ENCODE results near the gene C5.

Gene C5

GRCh38 chr9:120923620-120924328 is 126.3 kb downstream of the C5 start:
- DNase-seq = no peak

GRCh38 chr9:120922404-120923195 is 127.5 kb downstream of the C5 start:
- DNase-seq = no peak

DNA sequence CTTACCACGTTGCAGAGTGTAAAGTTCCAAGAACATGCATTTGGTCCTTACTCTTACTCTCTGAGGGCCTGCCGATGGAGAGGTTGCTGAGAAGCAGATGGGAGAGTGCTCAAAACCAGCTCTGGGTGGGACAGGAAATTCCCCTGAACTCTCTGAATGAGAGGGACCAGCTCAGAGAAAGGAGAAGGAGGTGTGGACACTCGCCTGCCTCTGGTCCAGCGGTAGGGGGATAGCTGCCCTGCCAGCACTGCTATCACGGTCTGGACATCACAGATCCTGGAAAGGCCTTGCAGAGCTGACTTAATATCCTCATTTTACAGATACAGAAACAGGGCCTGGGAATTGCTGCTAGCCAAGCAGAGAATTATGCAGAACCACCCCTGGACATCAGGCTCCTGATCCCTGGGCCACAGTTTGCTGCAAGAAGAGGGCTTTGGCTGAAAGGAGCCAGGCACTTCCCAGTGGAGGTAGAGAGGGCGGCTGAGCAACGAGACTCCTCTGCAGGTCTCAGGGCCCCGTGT is 128.4 kb downstream of the C5 start:
- DNase-seq = no peak

GRCh38 chr9:120920806-120921178 is 129.3 kb downstream of the C5 start:
- DNase-seq = no peak

- DNase-seq = no peak
These were observed 130.0 kb downstream of the C5 start for GRCh38 chr9:120919843-120920805.

- no peak for DNase-seq
These were observed 130.9 kb downstream of the C5 start for GRCh38 chr9:120918931-120919842.

DNA sequence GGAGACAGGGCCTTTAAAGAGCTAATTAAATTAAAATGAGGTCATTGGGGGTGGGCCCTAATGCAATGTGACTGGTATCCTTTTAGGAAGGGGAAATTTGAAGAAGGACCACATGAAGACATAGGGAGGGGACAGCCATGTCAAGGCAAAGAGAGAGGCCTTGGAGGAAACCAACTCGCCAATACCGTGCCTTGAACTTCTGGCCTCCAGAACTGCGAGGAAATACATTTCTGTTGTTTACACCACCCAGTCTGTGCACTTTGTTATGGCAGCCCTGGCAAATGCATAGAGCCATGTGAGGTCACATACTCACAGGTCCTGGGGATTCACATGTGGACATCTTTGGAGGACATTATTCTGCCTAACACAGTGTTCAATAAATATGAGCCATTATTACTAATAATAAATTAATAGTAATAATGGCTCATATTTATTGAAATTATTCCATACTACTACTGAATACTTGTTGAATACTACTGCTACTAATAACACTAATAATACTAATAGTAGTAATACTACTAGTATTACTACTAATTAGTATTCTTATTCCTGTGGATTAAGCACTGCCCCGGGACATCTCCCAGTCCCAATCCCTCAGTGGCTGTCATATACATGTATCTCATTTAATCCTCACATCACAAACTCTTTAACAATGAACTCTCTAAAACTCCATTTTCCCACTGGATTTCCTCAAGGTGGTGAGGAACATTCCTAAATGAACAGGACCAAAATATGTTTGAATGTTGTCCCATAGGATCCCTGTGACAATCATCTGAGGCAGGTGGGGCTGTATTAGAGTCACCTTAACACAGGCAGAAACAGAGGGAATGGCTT is 131.9 kb downstream of the C5 start:
- no peak for DNase-seq

DNA sequence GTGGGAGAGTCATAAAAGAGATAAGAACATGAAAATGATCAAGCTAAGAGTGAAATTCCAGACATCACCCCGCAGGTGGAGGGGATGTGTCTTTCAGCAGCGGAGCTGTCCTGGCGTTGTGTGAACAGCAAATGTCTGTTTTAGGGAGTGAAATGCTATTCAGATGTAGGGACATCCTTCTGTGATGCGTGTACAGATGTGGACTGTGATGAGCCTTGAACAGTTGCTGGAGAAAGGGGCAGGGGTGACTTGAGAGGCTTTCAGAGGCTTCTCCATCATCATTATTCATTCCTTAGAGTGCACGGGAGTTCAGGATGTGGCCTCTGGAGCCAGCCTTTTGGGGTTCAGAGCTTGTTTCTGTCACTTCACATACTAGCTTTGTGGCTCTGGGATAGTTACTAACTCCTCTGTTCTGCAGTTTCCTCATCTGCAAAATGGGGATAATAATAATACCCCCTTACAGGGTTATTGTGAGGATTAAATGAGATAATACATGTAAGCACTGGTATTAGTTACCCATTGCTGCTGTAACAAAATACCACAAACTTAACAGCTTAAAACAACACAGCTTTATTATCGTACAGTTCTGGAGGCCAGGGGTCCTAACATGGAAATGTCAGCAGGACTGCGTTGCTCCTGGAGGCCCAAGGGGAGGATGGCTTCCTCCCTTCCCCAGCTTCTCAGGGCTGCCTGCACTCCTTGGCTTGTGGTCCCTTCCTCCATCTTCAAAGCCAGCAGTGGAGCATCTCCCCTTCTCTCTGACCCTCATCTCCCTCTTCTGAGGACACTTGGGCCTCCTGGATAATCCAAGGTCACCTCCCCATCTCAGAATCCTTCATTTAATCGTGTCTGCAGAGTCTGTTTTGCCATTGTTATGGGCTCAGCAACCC is 132.8 kb downstream of the C5 start:
- no peak for DNase-seq

GRCh38 chr9:120916588-120916987 is 133.5 kb downstream of the C5 start:
- DNase-seq = no peak

- DNase-seq = no peak
These were observed 134.1 kb downstream of the C5 start for GRCh38 chr9:120915854-120916470.

- DNase-seq = no peak
These were observed 135.1 kb downstream of the C5 start for GRCh38 chr9:120914953-120915352.

DNA sequence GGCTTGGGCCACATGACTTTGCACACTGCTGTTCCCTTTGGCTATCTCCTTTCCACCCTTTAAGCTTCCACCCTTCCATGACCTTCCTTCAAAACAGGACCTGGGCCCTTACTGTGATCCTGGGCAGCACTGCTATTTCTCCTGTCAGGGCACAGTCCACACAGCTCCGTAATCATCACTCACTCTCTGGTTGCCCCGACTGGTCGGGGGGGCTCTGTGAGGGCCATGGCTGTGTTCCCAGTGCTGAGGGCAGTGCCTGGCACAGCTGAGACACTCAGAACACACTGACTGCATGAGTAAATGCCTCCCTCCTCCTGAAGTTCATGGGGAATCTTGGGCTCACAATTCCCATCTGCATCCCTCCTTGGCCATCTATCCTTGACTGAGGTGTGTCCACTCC is 135.7 kb downstream of the C5 start:
- no peak for DNase-seq

DNA sequence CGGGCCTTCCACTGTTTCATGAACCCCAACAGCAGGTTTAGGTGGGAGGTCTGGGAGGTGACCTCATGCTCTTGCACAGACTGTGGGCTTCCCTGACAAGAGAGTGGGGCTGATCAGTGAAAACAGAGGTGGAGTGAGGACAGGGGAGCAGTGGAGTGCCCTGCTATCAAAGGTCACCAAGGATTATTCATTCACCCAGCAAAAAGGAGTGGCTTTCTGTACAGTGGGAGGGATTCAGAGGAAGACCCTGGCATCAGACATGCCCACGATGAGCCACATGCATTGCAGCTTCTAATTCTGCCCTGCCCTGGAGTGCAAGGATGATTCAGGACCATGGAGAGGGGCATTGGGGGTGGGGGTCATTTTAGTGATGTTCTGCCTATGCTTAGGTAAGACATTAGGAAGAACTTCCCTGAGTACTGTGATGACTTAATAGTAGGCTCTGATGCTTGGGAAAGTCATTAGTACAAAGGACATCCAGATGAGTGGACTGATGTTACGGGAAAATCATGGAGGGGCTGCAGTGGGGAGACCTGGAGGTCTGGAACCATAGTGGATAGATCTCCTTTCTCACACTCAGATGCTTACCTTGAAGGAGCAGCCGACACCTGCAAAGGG is 136.3 kb downstream of the C5 start:
- no peak for DNase-seq

DNA sequence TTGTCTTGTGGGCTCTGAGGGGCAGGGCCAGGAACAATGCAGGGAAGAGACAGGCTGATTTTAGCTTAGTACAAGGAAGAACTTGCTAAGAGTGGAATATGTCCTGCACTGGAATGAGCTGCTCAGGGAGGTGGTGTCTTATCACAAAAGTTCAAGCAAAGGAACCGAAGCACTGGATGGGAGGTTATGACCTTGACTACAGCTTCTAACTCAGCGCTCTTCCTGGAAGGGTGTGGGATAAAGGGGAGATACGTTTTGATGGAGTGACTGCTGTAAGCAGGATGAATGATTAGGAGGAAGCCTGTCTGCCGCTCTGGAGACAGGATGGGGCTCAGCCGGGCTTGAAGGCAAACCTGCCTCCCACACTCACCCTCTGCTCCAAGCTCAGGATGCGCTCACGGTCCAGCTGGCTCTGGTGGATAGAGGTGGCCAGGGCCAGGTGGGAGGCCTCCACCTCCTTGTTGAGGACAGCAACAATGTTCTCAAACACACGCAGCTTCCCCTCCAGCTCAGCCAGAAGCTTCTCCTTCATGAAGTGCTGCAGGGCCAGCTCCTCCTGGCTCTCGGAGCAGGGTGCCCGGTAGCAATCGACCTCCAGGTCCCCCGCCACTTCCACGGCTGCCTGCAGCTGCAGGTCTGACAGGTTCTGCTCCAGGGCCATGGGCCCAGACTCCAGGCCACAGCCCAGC is 137.0 kb downstream of the C5 start:
- DNase-seq = no peak

DNA sequence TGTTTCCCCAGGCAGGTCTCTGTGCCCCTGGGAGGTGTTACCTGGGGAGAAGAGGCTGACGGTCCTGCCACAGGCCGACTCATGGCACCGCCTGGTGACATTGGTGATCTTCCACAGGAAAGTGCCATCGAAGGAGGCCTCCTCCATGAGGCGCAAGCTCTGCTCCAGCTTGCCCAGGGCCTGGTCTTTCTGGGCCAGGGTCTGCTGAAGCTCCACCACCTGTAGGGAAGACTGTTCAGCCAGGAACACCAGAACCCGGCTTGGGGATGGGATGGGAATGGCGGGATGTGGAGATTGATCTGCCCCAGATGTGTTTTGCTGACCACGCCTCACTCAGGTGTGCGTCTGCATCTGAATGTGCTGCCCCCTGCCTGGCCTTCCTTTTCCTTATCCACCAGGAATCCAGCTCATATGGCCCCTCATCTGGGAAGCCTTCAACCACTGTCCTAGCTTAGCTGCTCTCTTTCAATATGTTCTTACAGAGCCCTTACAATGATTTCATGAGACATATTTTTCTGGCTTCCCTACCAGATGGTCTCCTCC is 138.7 kb downstream of the C5 start:
- no peak for DNase-seq

DNA sequence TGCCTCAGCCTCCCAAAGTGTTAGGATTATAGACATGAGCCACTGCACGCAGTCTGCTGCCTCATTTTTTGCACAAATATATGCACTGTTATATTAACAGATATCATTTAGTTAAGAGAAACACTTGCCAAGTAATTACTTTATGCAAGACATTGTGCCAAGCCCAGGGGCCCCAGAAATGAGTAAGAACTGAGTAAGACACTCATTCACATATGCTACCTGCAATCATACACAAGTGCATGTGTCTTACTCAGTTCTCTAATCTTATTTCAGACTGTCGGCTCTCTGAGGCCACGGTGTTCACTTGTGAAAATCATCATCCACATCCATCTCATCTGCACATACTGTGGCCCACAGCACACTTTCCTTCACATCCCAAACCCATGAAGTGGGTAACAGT is 139.4 kb downstream of the C5 start:
- no peak for DNase-seq

- DNase-seq = peak; percentile 57
These were observed 140.2 kb downstream of the C5 start for GRCh38 chr9:120909904-120910303.

All from effector CD4-positive, alpha-beta T cell (primary cell).